Measurements from ENCODE around the gene SHROOM3.

DNA sequence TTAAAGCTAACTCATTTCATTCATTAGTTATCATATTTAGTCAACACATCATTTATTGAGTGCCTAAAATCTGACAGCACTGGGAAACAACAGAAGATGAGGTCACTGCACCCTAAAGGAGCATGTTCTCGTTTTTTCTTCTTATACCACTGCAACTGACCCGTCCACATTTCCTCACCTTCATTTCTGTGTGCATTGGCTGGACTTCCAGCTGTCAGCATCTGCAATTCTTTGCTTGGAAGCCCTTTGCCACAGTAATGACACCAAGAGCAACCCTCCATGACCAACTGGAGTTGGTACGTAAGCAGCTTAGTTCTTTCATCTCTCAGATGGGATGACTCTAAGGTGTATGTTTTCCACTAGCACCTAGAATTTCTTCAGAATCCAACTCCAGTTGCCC lies 13.2 kb downstream of the SHROOM3 start:
- TF ChIP-seq POLR2A (IDR thresholded peaks at IDR 0.05) (no peak), POLR2AphosphoS5 (IDR thresholded peaks at IDR 0.05) (no peak), CTCF (IDR thresholded peaks at IDR 0.05) (no peak), EP300 (IDR thresholded peaks at IDR 0.05) (no peak)

All from stomach (tissue), 4 donors.